MM.1S (cell line): ENCODE data around the gene ZBTB5.

Experiments used
- CTCF ChIP-seq: fragments of 300-600 bp; sonication (generic); IDR thresholded peaks from 2 replicates; pipeline ENCODE4 v1.5.1; 2016; ENCODE audit warnings: antibody characterized with exemption, low read length, mixed read lengths
- EZH2 ChIP-seq: fragments of 300-600 bp; sonication (generic); optimal IDR thresholded peaks from 2 replicates; pipeline ENCODE3; 2017; ENCODE audit warnings: low read depth, mild to moderate bottlenecking, antibody characterized with exemption, low read length, mixed read lengths

GRCh38 chr9:37503736-37504135, 38.5 kb upstream of the ZBTB5 start:
- TF ChIP-seq CTCF (no peak), EZH2 (no peak)
